Uterus (tissue), 2 donors: ENCODE measurements around the gene LEMD1.

Source experiments
- POLR2A ChIP-seq, 2 donors: fragments of 450-650 bp; IDR thresholded peaks; one replicate each; pipeline ENCODE4 v1.6.1; 2016; ENCODE audit warnings: antibody characterized with exemption in 2 of 2, mild to moderate bottlenecking in 1 of 2, moderate library complexity in 1 of 2
- TF ChIP-seq, protein P1 (sequence below), 4 experiments: fragments of 200-600 bp in 2 of 4; fragments of 450-650 bp in 2 of 4; sonication (generic) in 2 of 4; IDR thresholded peaks; one replicate each; pipeline ENCODE4 v1.5.1; 2016 to 2019; ENCODE audit warnings: antibody characterized with exemption in 4 of 4, mild to moderate bottlenecking in 2 of 4, moderate library complexity in 1 of 4

- TF ChIP-seq, protein P1, sequence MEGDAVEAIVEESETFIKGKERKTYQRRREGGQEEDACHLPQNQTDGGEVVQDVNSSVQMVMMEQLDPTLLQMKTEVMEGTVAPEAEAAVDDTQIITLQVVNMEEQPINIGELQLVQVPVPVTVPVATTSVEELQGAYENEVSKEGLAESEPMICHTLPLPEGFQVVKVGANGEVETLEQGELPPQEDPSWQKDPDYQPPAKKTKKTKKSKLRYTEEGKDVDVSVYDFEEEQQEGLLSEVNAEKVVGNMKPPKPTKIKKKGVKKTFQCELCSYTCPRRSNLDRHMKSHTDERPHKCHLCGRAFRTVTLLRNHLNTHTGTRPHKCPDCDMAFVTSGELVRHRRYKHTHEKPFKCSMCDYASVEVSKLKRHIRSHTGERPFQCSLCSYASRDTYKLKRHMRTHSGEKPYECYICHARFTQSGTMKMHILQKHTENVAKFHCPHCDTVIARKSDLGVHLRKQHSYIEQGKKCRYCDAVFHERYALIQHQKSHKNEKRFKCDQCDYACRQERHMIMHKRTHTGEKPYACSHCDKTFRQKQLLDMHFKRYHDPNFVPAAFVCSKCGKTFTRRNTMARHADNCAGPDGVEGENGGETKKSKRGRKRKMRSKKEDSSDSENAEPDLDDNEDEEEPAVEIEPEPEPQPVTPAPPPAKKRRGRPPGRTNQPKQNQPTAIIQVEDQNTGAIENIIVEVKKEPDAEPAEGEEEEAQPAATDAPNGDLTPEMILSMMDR (IDR thresholded peaks at IDR 0.05) = no peak
- TF ChIP-seq POLR2A (IDR thresholded peaks at IDR 0.05) = no peak
These were observed 31.1 kb upstream of the LEMD1 start for GRCh38 chr1:205452933-205453332.
